Erythroblast (primary cell): ENCODE measurements around the gene PHLDB3.

Experiments
- GATA1 ChIP-seq: IDR thresholded peaks from 2 replicates; pipeline ENCODE4 v1.6.1; 2011; ENCODE audit warnings: low read depth, mild to moderate bottlenecking, control low read depth, low read length, moderate library complexity
- POLR2A ChIP-seq: IDR thresholded peaks from 2 replicates; pipeline ENCODE4 v1.6.1; 2011; ENCODE audit warnings: mild to moderate bottlenecking, low read length

GRCh38 chr19:43538922-43539321, 34.4 kb upstream of the PHLDB3 start:
- TF ChIP-seq POLR2A (no peak), GATA1 (no peak)
